Right ventricle myocardium inferior (tissue), 1 donor: ENCODE measurements around the gene NABP1. TPM values are rescaled to one million over a fixed set of nuclear protein-coding genes. Genes with fewer than 3 reads are reported as not detected.
A peak's percentile ranks its signal among the peaks of the same experiment; 100 is the strongest.

Experiments used
- ATAC-seq: fragments of 200-7000 bp; cut with Tn5 transposase; one replicate; pipeline ENCODE4 v1.9.1; 2020; ENCODE audit warnings: mild to moderate bottlenecking, moderate library complexity
- DNase-seq: peaks from one replicate; pipeline ENCODE4 v3.0.0; 2021; ENCODE audit errors: missing footprints
- intact Hi-C: fragments of 100-400 bp; cut with DNase I; formaldehyde crosslinking; loops from one replicate; pipeline ENCODE4 v1.11.0; 2022
- total RNA-seq: library from RNA; stranded (reverse); fragmentation: NEBNext Ultra II Directional; extraction: Animal tissue kit (Norgen Biotek cat#: 25700); gene quantifications from one replicate; pipeline ENCODE4 v1.2.1, GENCODE V29; 2021
- donor health status: DM: no; HTN: yes; CAD: no; lungs with severe emphysema.

Gene NABP1
- total RNA-seq, 1 donor from 2014 or later = 5.1 TPM

DNA sequence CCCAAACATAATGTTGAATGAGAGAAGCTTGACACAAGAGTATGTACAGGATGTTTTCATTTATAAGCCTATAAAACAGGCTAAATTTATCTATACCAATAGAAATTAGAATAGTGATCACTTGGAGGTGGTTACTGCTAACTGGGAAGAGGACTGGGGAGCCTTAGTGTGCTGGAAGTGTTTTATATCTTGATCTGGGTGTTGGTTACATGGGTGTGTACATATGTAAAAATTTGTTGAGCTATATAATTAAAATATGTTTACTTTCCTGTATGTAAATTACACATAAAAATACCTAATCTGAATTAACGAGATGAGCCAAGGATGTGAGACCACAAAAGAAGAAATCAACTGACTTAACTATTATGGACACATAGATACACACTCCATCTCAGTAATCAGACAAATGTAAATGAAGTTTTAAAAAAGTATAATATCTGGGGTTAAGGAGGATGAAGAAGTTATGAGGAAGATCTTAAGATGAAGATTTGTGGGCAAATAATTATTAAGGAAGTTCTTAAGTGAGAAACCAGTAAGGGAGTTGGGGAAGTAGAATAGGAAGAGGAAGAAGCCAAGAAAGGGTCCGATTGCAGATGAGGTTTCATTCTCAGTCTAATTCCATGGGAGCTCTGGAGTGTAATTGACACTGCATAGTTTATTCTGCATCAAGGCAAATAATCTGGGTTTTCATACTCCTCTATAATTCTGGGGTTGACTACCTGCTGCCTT, 32.3 kb upstream of the NABP1 start:
- ATAC-seq (no peak), DNase-seq (no peak)
- intact Hi-C loops = no loop called here

DNA sequence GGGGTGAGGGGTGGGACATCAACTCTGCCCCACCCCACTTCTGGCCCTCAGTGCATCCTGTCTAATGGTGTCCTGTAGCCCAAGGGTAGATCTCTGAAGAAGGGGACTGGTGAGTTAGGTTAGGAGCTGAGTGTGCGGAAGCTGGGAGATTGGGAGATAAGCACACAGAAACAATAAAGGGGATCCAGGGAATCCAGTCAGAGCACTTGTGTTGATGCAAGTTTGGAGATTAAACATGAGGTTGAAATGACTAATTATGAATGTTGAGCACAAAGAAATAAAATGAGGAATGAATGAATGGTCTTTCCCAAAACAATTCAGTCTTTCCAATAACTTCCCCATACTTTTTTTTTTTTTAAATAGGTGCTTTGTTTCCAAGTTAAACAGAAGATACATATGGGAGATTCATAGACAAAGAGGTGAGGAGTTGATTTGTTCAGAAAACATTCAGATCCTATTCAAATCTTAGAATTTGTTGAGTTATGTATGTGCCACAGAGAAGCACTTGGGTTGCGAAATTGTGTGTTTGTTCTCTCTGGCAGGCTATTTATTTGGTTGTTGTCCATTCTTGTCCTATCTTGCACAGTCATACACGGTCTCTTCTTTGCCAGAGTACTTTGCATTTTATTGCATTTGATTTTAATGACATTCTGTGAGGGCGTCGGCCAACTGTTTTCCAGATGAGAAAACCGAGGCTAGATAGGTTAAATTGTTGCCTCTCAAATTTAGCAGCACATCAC, 31.6 kb upstream of the NABP1 start:
- DNase-seq = no peak
- ATAC-seq = no peak
- intact Hi-C loops = no loop called here

DNA sequence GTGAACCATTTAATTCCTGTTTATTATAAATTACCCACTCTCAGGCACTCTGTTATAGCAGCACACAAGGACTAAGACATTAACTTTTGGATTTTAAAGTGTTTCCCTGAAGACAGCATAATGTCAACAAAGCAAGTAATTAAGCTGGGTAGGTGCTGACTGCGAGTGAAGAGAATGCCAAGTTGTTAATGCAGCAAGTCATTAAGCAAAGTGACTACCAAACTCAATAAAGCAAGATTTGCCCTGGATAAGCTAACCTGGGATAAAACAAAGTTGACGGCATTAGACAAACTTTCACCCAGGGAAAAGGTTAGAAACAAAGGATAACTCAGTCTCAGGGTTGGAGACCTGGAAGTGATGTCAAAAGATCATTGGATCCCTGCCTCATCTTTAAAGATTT, 28.4 kb upstream of the NABP1 start:
- no peak for ATAC-seq
- no peak for DNase-seq
- intact Hi-C loops = no loop called here

DNA sequence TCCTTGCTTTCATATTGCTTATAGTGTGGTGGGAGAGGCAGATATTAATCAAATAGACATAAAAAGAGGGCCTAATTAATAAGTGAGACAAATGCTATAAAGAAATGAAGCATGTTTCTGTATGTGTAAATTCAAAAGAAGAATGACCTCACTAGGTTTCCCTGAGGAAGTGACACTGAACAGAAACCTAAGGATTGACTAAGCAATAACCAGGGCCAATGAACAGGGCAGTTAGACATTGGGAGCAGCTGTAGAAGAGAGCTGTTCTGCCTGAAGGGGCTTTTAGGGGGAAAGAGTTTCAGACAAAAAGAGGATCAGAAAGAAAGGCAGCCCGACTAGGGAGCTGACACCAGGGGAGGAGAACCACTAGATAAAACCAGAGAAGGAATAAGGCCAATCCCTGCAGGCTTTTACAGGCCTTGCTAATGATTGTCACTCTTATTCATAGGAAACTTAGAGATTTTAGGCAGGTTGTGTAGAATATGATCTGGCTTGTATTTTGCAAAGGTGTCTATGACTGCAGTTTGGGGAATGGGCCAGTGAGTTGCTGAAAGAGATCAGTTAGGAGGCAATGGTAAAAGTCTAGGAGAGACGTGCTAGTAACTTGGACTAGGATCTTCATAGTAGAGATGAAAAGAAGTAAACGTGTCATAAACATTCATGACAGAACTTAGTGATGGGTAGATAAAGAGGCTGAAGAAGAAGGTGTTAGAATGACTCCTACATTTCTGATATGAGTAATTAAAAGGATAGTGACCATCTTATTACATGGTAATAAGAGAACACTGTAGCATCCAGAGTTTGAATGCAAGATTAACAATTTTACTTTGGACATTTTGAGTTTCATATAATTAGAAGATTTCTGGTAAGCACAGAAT, 26.8 kb upstream of the NABP1 start:
- ATAC-seq (no peak), DNase-seq (no peak)
- intact Hi-C loops = no loop called here

DNA sequence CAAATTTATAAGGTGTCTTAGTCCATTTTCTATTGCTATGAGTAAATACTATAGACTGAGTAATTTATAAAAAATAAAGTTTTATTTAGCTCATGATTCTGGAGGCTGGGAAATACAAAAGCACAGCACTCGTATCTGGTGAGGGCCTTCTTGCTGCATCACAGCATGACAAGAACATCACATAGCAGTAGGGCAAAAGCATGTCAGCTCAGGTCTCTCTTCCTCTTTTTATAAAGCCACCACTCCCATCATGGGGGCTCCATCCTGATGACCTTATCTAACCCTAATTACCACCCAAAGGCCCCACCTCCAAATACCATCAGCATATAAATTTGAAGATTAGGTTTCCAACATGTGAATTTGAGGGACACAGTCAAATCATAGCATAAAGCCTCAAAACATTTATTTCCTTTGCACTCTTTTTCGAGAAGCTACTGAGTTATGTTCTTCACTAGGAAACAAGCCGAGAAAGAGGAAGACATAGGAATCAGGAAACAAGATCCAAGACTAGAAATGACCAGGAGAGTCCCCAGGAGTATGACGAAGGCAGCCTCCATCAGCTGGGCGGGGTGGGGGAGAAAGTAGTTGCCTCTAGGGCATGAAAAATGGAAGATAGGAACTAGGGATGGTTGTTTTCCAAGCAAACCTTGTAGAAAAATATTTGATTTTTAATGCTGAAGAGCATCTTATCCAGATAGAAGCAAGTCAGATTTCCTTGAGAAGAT, 24.1 kb upstream of the NABP1 start:
- ATAC-seq (no peak), DNase-seq (peak; percentile 55)
- intact Hi-C loops = no loop called here

DNA sequence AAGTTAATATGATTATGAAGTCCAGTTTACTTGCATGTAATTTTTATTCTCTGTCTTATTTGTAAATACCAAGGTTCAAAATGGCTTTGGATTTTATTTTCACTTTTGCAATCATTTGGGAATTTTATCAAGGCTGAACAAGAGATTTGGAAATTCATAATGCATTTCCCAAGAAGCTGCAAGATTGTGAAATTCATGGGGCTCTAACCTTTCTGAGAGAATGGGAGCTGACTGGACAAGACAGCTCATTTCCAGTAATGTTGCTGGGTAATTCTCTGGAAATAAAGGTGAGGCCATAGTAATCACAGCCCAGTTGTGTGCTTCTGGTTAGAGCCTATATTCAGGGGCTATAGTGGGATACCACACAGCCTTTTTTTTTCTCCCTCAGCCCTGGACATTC, 21.5 kb upstream of the NABP1 start:
- intact Hi-C loops = no loop called here
- peak; percentile 91 for ATAC-seq
- no peak for DNase-seq

DNA sequence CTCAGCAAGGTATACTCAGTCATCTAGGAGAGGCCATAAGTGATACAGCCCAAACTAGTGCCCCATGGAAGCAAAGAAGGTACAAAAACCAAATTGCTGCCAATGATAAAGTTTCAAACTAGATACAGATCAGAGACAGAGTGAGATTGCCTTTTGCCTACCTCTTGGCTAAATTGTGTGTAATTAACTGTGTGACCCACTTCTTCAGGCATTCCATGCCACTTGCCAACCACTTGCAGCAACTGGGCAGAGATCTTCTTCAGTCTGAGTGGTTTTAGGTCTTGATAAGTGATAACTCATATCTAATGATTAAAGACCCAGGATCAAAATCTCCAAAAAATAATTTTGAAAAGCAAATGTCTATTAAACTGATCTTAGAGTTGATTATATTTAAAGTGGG, 21.1 kb upstream of the NABP1 start:
- no peak for DNase-seq
- intact Hi-C loops = no loop called here
- ATAC-seq = no peak

DNA sequence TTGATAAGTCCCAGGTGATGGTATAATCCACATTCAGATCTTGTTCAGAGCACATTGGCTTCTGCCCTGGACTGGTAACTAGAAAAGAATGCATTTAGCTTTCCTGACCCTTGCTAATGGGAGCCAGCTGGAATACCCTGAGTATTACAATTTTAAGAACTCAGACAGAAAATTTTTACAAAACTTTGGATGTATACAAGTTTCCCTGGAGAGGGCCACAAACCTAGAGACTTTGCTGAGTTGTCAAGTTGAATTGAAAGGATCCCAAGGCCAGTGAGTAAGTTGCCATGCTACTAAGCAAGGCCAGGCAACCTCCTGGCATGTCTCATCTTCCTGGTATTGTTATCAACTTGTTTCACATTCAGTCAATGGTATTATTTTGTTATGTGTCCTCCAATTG, 20.0 kb upstream of the NABP1 start:
- intact Hi-C loops = no loop called here
- DNase-seq (no peak), ATAC-seq (no peak)

DNA sequence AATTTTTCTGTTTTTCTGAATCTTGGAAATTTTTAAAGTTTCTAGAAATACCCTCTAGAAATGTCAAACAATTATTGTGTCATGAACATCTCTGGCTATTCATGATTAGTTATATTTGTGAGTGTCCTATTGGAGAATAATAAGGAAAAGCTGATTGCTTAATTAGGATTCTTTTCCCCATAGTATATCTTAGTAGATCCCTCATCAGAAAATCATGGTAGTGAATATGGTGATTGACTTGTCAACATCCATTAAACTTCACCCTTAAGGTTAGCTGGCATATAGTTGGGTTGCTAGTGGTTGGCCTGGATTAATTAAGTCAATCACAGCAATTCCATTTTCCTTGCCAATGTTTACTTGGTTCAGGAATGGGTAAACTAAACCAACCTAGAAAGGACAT, 18.7 kb upstream of the NABP1 start:
- intact Hi-C loops = no loop called here
- no peak for ATAC-seq
- DNase-seq = no peak

DNA sequence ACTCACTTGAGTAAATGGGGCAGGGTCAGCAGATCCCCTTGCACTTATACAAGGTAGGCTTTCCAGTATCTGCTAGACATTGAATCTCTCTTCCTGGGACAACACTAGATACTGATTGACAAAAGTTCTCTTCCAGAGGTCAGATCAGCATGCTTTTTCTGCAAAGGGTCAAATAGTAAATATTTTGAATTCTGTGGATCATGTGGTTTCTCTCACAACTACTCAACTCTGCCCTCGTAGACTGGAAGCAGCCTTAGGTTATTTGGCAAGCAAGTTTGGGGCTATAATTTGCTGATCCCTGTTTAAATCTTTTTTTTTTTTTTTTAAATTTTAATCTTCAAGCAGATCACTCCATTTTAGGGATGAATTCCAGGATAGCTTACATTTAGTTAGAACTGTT, 17.4 kb upstream of the NABP1 start:
- intact Hi-C loops = no loop called here
- ATAC-seq = no peak
- DNase-seq = no peak

DNA sequence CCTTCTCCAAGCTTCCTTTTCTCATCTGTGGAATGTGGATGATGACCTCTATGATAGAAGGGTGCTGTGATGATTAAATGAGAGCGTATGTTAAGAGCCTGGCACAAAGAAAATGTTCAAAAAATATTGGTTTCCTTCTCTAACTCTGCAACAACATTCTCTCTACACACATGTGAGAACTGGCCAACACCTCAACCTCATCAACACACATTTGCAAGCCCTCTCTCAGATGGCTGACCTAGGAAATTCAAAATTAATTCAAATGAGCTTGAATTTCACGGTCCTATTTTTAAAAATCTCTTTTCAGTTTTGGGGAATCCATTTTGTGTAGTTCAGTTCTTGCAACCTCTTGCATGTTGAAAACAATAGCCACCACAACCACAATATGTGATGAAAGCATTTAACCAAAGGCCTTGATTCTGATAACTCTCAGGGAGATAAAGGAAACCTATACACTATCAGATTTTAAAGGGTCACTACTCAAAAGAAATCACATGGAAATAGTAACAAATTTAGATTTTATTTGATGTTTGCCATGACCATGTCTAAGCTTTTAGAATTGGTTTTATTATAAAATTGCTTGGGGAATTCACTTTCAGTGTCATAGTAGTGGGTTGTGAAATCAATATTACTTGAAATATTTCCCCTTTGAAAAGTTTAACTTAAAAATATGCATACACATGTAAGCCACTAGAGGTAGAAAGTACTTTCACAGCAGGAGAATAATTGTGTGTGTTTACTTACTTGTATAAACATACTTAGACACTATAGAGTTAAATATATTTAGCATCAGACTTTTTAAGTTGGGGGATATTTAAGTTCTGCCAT, 16.6 kb upstream of the NABP1 start:
- DNase-seq = no peak
- intact Hi-C loops = no loop called here
- no peak for ATAC-seq

DNA sequence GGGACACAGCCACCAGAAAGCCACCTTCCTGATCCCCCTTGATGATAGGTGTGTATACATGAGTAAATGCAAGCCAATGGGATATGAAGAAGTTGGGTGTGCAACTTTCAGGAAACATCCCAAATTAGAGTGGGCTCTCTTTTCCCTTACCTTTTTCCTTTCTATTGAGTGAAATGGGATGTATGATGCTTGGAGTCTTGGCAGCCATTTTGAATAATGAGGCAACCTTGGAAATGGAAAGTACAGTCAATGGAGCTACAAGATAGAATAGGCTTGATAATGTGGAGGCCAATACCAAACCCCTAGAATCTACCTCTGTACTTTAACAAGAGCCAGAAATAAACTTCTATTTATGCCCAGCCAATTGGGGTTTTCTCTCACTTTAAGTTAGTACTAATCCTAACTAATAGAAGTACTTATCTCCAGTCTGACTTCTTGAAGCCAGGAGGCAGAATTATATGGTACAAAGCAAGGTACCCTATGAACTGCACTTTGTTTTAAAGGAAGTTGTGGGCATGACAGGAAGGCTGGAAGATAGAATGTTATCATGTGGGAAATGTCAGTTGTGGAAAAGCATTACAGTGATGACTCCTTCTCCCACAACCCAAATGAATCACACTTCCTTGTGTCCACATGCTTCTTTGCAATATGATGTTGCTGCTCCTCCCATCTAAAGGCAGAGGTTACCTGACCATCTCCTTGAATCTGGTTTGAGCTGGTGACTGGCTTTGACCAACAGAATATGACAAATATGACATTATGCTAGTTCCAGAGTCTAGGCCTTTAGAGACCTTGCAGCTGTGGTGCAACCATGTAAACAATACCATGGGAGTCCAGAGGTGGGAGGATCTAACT, 12.9 kb upstream of the NABP1 start:
- ATAC-seq (no peak), DNase-seq (no peak)
- intact Hi-C loops = no loop called here

DNA sequence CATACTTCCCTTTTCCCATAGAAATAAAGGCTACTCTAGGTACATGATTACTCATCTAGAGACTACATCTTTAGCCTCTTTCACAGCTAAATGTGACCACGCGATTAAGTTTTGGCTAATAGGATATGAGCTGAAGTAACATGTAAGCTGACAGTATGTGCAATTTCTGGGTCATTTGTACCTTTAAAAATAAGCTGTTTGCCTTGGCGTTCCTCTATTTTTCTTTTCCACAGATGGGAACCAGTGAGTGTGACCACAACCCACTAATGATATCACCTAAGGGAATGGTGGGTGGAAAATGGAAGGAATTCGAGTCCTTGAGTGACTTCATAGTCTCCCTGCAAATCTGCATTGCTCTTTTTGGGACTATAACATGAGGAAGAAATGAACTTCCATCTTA, 11.7 kb upstream of the NABP1 start:
- intact Hi-C loops = no loop called here
- DNase-seq (no peak), ATAC-seq (no peak)

DNA sequence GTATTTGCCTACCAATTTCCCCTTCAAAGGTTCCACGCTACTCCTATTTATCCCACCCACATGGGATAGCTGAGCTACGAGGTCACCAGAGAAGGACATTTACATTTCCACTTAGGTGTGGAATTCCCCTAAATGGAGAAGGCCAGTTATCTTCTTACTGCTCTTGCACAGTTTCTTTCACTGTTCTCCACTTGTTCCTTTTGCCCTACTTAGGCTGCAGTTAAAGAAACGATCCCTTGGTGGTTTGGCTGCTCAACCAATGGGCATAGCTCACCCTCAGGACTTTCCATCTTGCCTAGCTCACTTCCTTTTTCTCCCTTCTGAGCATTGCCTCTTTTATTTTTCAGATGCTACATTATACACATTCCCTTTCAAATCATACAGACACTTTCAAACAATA, 11.2 kb upstream of the NABP1 start:
- ATAC-seq = no peak
- intact Hi-C loops = no loop called here
- no peak for DNase-seq

DNA sequence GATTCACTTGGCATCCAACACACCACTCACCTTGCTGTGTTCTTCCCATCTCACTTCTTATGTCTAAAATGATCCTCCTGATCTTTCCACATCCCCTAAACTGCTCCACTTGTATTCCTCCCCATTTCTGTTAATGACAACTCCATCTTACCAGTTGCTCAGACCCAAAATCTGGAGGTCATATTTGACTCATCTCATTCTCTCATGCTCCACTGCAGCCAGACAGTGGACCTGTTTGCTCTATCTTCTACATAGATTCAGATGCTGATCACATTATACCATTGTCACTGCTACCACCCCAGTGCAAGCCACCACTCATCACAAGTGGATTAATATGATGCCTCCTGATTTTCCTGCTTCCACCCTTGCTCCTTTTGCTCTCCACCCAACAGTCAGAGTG, 7.9 kb upstream of the NABP1 start:
- DNase-seq (no peak), ATAC-seq (no peak)
- intact Hi-C loops = loop anchor here (10.0 kb wide), 1 partner anchor 655 kb away; the partner anchor contains the start of gene STAT1

DNA sequence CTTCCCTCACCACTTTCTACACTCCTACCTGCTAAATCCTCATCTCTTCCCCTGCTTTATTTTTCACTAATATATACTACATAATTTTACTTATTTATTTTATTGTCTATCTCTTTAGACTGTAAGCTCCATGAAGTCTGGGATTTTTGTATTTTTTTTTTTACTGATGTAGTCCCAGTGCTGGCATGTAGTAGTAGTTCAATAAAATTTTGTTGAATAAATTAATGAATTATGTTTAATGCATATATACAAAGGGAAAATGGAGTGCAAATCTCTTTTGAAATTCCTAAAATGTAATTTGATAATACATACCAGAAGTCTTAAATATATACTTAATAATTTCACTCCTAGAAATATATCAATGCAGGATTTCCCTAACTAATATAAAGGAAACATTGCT, 7.1 kb upstream of the NABP1 start:
- intact Hi-C loops = loop anchor here (10.0 kb wide), 1 partner anchor 656 kb away; the partner anchor contains the start of gene STAT1
- ATAC-seq (no peak), DNase-seq (no peak)
